Vein endothelial cell (primary cell): ENCODE results near the gene OR4C13. TPM values are rescaled to one million over a fixed set of nuclear protein-coding genes. Genes with fewer than 3 reads are reported as not detected.

Experiments used
- total RNA-seq: library from RNA; depleted of rRNA; stranded (reverse); fragments of >200 nt; gene quantifications from 2 replicates; pipeline ENCODE4 v1.2.3, GENCODE V29; 2012

The OR4C13 gene
- not detected in 2 replicates for total RNA-seq

DNA sequence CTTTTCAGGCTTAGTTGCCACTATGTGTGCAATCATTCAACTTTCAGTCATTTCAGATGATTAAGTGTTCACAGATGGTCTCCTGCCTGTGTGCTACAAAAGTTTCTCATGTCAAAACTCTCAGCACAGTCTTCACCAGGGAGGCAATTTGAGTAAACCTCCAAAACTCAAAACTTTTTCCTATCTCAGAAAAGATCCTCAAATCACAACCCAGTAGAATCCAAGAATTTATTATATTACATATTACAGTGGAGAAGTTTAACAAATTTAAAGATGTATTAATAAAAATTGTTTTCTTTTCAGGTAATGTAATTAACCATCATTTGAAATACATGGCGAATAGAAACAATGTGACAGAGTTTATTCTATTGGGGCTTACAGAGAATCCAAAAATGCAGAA, at the start of gene OR4C13:
Gene OR4C13 (plus strand): TSS at position 301 of the 400 bp plus-strand sequence. CDS start 32 bp downstream, at position 333.

DNA sequence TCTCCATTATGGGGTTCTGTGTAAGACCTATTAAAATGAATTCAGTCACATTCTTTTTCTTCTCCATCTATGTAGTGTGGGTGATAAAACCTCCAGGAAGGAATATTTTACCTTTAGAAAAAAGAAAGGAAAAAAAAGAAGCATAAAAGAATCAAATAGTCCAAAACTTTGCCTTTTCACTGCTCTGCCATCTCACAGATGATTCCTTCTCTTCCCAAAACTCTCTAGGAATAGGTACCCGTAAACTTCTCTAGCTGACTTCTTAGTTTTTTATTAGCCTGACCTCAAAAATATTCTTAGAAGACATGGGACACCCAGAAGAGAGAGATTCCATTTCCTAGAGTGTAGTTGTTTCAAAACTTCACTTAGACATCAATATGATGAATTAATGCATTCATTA, 30.2 kb downstream of the OR4C13 start, which contains the start of gene OR4C12:
Gene OR4C12 (minus strand): TSS at position 101 of the 400 bp plus-strand sequence. CDS start 34 bp downstream, at position 67.

Other genes with a start within 250 kb of the OR4C13 start
- gene OR4C12, start 30.1 kb downstream of the OR4C13 start, total RNA-seq: not detected in 2 replicates
- not detected in 2 replicates for gene OR4C45, start 80.5 kb downstream of the OR4C13 start, total RNA-seq